ENCODE data around the gene LEF1.

The LEF1 gene

GRCh38 chr4:108166441-108167315, 2.1 kb downstream of the LEF1 start:
- TF ChIP-seq CTCF (conservative IDR thresholded peaks at IDR 0.05; ENCODE audit: control insufficient read depth, insufficient read depth, low read depth, low read length), result no peak
- peak overlapping the region; percentile 53 for H3K4me3 ChIP-seq (ENCODE audit: control insufficient read depth, low read depth, low read length)
- DNase-seq (ENCODE audit: low read depth), result peak; percentile 26

GRCh38 chr4:108166038-108166437, 2.7 kb downstream of the LEF1 start:
- peak overlapping the region; percentile 43 for H3K4me3 ChIP-seq (ENCODE audit: control insufficient read depth, low read depth, low read length)
- no peak for TF ChIP-seq CTCF (conservative IDR thresholded peaks at IDR 0.05; ENCODE audit: control insufficient read depth, insufficient read depth, low read depth, low read length)
- DNase-seq (ENCODE audit: low read depth), result no peak

GRCh38 chr4:108165586-108165985, 3.1 kb downstream of the LEF1 start:
- DNase-seq (ENCODE audit: low read depth), result no peak
- H3K4me3 ChIP-seq (ENCODE audit: control insufficient read depth, low read depth, low read length), result no peak overlapping the region

GRCh38 chr4:108163351-108163750, 5.4 kb downstream of the LEF1 start:
- TF ChIP-seq CTCF (conservative IDR thresholded peaks at IDR 0.05; ENCODE audit: control insufficient read depth, insufficient read depth, low read depth, low read length), result no peak
- DNase-seq (ENCODE audit: low read depth), result no peak
- no peak overlapping the region for H3K4me3 ChIP-seq (ENCODE audit: control insufficient read depth, low read depth, low read length)

More at GRCh38 chr4:108165586-108165985, 3.1 kb downstream of the LEF1 start:
- TF ChIP-seq CTCF (conservative IDR thresholded peaks at IDR 0.05; ENCODE audit: control insufficient read depth, insufficient read depth, low read depth, low read length), result no peak

GRCh38 chr4:108160741-108161352, 7.9 kb downstream of the LEF1 start:
- no peak for TF ChIP-seq CTCF (conservative IDR thresholded peaks at IDR 0.05; ENCODE audit: control insufficient read depth, insufficient read depth, low read depth, low read length)
- DNase-seq (ENCODE audit: low read depth), result no peak
- no peak overlapping the region for H3K4me3 ChIP-seq (ENCODE audit: control insufficient read depth, low read depth, low read length)

- no peak overlapping the region for H3K4me3 ChIP-seq (ENCODE audit: control insufficient read depth, low read depth, low read length)
- no peak for DNase-seq (ENCODE audit: low read depth)
- TF ChIP-seq CTCF (conservative IDR thresholded peaks at IDR 0.05; ENCODE audit: control insufficient read depth, insufficient read depth, low read depth, low read length), result no peak
Observed at GRCh38 chr4:108159845-108160244, 8.9 kb downstream of the LEF1 start.
